Measurements from ENCODE around the gene NES. TPM values are rescaled to one million over a fixed set of nuclear protein-coding genes. Genes with fewer than 3 reads are reported as not detected.

The NES gene
- total RNA-seq, 2 donors from 2014 or later: 3.6 to 6.8 TPM

DNA sequence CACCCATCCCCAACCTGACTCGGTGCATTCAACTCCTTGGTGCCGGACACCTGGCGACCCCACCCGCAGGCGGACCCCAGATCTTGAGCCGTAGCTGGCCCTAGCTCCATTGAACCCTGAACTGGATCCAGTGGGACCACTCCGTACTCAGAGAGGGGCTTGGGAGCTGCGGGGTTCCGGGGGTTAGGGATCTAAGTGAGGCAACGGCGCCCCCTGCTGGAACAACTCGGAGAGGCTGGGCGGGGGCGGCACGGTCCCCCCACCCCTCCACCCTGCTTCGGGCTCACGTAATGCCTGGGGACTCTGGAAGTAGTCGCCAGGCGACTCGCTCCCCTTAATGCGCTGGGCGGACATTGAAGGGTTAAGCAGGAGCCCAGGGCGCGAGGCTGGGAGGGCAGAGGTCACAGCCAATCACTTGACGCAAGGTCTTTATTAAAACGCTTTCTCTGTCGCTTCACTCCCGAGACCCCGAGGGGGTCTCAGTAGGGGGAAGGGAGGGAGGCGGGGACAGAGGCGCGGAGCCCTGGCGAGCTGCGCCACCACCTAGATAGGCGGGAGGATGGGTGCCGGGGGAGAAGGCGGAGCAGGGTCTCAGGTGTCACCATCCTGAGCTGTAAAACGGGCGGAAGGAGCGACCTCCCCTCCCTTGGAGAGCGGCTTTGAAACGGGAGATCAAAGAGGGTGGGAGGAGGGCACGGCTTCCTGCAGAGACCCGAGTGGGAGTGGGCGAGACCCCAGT is 28.9 kb upstream of the NES start:
- DNase-seq (peak in 1 of 2 donors; percentile 76), ATAC-seq (peak; percentile 43)
- intact Hi-C loops (cut with DNase I, micrococcal nuclease): no loop called here

DNA sequence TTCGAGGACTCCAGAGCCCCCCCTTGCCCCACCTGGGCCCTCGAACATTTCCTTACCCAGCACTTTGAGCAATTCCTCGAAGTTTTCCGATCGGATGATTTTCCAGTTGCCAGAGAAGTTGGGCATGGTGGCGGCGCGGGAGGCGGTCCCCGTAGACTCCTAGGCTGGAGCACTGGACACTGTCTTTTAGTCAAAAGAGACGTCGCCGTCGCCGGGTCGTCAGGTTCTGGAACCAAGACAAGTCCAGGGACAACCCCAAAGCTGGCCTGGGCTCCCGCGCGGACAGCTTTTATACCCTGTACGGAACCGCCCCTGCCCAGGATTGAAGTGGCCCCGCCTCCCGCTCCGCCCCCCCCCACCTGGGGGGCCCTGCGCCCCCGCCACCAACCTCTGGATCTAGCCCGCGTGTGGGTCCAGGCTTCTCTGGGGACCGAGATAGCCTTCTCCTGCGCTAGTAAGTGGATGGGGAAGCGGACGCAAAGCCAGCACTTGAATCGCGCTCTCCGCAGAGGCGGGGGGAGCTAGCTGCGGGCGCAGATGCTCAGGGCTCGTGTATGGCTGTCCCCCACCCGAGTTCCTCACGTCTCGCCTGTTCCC is 28.2 kb upstream of the NES start, which contains the start of gene CRABP2:
CRABP2 (minus strand) TSS at position 263 of the 597 bp plus-strand sequence; CDS start at position 126, 137 bp downstream.
- peak in 1 of 2 donors; percentile 35 for DNase-seq
- intact Hi-C loops (cut with DNase I, micrococcal nuclease): no loop called here
- ATAC-seq: no peak

DNA sequence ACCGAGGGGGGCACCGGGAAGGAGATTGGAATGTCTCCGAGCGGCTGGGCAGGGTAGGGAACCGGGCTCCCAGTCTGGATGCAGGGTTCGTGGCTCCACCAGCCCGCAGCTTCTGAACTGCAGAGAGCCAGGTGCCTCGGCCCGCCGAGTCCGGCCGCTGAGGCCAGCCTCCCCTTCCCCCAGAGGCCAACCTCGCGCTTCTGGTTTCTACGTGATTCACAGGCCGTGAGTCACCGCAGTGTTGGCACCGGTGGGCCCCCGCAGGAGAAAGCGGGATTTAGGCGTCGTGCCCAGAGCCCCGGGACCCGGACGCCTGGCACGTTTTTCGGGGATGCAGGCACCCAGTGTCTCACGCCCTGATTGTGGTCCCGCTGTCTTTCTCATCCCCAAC is 27.7 kb upstream of the NES start:
- ATAC-seq (no peak), DNase-seq (peak; percentile 26 to 48)
- intact Hi-C loops (cut with DNase I, micrococcal nuclease): no loop called here

DNA sequence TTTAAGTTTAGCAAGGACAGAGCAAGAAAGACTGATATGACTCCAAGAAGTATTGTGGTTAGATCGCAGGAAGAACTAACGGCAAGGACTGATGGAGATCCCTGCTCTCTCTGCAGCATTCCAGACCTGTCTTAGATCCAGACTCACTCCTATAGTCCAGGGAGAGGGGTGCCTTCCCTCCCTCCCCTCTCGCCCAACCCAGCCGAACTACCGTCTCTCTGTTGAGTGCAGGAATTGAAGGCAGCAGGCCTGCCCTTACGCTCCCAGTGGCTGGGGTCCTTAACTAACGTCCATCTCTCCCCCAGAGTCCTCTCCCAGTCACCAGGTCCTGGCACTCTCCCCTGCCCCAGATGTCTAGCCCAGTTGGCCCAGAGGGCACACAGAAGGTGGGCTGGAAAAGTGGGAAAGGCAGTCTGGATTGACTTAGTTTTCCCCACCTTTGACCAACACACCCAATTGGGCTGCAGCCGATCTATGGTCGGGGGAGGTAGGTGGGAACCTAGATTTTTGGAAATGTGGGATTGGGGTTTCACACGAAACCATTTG is 27.0 kb upstream of the NES start:
- DNase-seq (no peak), ATAC-seq (no peak)
- intact Hi-C loops (cut with DNase I, micrococcal nuclease): no loop called here

DNA sequence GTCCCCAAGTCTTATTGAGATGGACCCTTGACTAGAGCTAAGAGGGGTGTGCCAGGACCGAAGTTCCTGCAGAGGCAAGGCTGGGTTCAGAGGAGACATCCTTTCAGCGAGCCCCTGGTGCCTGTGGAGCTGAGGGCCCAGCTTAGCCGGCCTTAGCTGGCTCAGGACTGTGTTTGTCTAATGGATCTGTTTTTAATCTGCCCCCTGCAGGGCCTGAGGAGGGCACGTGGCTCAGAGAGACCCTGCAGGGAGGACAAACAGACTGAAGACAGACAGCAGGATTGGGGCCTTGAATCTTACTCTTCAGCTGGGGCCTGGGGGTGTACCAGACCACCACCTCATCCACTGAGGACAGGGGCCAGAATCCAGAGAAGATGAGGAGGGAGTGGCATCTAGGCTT is 26.5 kb upstream of the NES start:
- ATAC-seq (no peak), DNase-seq (no peak)
- intact Hi-C loops (cut with DNase I, micrococcal nuclease): no loop called here

DNA sequence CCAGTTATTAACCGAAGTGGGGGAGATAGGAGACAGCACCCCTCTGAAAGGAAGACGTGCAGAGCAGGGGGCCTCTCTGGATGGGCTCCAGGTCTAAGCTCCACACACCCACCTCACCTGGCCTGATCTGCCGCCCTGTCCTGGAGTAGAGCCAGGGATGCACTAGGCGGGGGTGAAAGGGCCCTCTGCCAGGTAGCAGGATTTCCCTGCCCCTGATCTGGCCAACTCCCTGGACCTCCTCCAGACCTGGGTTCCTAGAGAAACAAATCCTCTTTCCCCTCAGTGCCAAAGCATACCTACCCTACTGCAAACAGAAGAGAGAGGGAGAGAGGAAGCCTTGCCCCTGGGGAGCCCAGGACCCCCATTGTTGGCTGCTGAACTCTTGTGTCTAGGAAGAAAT is 26.1 kb upstream of the NES start:
- intact Hi-C loops (cut with DNase I, micrococcal nuclease): no loop called here
- DNase-seq (no peak), ATAC-seq (no peak)

DNA sequence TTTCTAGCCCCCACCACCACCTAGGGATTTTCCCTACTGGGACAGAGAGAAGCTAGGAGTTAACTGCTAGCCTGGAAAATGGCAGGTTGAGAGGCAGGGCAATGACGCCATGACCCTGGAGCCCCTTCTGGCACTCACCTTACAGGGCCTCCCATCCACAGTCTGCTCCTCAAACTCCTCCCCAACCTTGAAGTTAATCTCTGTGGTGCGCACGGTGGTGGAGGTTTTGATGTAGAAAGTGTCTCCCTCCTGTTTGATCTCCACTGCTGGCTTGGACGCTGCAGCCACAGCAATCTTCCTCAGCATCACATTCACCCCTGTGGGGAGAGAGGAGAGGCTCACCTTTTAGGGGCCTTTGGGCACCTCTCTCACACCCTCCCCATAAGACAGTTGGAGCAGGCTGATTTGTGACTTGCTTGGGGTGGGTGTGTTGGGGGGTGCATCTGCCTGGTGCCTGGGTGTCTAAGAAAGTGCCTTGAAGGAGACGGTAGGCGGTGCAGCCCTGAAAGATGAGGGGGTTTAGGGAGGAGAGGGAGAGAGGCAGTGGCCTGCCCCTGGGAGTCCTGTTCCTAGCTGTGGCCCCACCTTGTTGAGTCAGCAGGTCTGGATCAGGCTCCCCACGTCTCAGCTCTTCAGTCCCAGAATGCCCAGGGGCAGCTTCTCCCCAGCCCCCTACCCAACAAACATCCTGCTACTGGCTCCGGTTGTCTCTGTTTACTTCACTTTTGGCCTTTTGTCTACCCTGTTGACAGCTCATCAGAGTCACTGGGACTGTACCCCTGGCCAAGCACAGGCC is 23.7 kb upstream of the NES start:
- intact Hi-C loops (cut with DNase I, micrococcal nuclease): no loop called here
- ATAC-seq (no peak), DNase-seq (no peak)

DNA sequence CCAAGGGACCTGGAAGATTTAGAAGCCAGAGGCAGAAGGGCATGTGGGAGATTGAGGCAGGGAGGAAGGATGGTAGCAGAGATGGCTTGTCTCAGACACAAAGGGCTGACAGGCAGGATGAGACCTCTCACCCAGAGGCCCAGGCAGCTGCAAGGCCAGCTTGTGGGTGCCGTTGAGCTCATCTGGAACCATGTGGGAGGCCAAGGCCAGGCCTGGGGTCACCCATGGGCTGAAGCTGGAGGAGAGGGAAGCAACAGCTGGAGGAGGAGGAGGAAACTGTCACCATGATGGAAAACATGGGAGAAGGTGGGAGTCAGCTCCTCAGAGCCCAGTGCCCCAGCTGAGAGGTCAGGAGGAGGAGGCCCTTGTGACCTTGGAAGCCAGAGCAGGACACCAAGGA is 21.8 kb upstream of the NES start:
- no peak for ATAC-seq
- no peak for DNase-seq
- intact Hi-C loops (cut with DNase I, micrococcal nuclease): no loop called here

DNA sequence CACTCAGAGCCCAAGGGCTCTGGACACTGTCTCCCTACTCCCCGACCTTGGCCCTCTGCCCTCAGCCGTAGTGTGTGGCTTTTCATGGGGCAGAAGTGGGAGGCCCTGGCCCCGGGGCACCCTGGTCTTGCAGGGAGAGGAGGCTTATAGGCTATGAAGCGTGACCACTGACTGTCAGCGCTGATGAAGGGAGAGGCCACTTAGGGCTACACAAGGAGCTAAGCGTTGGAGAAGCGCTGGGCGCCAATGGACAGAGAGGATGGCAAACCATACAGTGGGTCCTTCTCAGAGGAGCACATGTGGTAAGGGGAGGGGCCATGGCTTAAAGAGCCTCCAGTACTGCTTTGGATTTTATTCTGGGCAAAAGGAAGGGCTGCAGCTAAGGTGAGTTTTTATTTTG is 20.3 kb upstream of the NES start:
- intact Hi-C loops (cut with DNase I, micrococcal nuclease): no loop called here
- DNase-seq (no peak), ATAC-seq (no peak)

DNA sequence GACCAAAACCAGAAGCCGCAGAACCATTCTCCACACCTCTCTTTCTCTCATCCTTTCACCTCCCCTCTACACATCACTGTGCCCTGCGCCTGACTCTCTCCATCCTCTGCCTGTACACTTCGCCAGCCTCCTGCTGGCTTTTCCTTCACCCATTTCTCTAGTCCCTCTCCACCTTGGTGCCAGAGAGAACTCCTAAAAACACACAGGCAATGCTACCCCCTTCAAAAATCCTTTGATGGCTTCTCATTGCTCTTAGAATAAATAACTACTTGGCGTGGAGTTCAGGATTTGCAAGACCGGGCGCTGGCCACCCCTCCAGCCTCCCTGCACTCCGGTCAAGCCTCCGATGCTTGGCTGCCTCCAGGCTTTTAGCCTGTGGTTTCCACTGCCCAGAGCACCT is 19.5 kb upstream of the NES start:
- ATAC-seq (no peak), DNase-seq (no peak)
- intact Hi-C loops (cut with DNase I, micrococcal nuclease): no loop called here

DNA sequence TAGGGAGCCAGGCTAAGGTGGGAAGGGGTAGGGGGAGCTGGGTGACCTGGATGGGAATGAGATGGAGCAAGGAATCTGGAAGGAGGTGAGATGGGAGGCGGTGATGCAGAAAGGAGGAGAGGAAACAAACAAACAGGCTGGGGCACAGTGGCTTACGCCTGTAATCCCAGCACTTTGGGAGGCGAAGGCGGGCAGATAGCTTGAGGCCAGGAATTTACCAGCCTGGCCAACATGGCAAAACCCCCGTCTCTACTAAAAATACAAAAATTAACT is 17.4 kb upstream of the NES start:
- no peak for ATAC-seq
- intact Hi-C loops (cut with DNase I, micrococcal nuclease): loop anchor here in 1 of 2 donors (5.0 kb wide), 1 partner anchor 33 kb away; the partner anchor contains the start of genes ISG20L2 and METTL25B

DNA sequence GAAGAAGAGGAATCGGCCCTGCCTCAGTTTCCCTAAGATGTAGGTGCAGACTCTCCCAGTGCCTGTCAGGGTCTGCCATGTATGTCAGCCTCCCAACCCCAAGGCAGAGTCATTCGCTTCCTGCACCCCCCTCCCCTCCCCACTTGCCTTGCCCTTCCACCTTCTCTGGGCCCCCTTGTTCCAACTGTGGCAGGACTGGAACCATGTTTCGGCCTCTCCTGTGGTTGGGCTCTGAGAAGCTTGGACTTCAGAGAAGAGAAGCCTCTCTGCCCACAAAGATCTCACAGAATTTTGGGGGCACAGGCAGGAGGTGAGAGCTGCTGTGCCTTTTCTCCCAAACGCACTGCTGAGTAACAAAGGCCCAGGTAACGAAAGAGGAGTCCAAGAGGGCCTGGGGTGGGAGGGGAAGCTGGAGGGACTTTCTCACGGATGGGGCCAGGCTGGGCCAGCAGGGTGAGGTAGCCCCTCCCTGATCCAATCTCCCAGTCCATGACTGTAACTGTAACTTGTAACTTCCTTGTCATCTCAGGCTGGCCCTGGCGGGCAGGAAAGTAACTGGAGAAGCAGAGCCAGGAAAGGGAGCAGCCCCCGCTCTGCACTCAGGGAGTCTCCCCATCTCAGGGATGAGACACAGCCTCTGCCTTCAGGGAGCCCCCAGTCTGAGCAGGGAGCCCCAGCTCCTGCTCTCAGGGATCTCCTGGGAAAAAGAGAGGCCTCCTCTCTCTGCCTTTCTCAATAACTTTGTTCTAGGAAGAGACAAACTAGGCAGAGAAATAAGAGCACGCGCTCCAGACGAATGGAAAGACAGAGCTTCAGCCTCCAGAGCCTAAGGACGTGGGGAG is 16.9 kb upstream of the NES start:
- ATAC-seq (peak; percentile 85), DNase-seq (peak in 1 of 2 donors; percentile 37)
- intact Hi-C loops (cut with DNase I, micrococcal nuclease): loop anchor here in 1 of 2 donors (5.0 kb wide), 1 partner anchor 33 kb away; the partner anchor contains the start of genes ISG20L2 and METTL25B

More for the DNA sequence above, 17.4 kb upstream of the NES start:
- no peak for DNase-seq

DNA sequence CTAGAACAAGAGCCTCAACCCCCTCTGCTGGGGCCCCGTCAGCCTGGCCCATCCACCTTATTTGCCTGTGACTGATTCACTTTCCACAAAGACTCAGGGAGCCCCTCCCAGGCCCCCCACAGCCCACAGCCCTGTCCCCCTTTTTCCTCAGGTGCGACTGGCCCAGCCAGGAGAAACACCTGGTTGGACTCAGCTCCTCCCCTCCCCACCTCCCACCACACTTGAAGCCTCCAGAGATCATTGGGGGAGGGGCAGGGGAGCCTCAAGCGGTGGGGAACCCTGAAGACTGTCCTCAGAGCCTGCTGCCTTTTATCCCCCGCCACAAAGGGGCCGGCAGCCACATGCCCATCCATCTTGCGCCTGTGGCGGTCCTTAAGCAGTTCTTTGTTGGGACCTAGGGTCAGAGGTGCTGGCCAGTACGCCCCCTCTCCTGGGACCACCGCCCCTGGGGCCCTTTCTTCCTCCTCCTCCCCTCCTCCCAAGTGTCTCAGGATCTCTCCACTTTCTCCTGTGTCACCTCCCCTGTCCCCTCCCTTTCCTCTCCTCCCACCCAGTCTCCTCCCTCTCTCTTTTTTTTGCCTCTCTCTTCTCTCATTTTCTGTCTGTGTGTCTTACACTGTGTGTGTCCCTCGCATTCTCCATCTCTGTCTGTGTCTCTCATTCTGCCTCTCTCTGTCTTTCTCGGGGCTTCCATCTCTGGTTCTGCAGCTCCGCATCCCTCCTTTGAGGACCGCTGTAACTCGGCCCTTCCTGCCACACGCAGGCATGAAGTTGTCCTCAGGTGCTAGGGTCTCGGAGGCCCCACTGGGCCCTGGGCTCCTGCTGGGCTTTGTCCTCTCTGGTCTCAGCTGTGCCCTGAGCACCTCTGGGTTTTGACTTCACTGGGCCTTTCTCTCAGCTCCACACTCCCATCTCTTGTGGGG is 16.0 kb upstream of the NES start:
- ATAC-seq (peak; percentile 40), DNase-seq (no peak)
- intact Hi-C loops (cut with DNase I, micrococcal nuclease): loop anchor here in 1 of 2 donors (5.0 kb wide), 1 partner anchor 34 kb away; the partner anchor contains the start of genes ISG20L2 and METTL25B

DNA sequence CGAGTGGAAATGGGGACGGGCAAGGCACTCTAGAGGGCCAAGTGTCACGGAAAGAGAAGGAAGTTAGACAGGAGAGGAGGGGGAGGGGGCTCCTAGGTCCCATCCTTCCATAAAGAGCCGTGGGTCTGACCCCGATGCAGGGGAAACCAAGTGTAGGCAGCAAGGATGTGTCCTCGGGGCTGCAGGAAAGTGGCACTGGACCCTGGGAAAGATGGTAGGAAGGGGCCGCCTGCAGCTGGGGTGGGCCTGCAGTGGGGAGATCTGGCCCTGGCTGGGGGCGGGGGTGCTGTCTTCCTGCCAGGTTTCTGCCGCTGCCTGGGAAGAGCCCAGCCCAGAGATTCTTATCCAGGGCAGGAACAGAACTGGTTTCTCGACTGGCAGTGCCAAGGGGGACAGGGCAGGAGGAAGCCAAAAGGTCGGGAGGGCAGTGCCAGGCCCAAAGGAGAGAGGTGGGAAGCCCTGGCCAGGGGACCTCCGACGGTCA is 15.3 kb upstream of the NES start:
- ATAC-seq: peak; percentile 16
- no peak for DNase-seq
- intact Hi-C loops (cut with DNase I, micrococcal nuclease): loop anchor here in 1 of 2 donors (5.0 kb wide), 1 partner anchor 35 kb away; the partner anchor contains the start of genes ISG20L2 and METTL25B

DNA sequence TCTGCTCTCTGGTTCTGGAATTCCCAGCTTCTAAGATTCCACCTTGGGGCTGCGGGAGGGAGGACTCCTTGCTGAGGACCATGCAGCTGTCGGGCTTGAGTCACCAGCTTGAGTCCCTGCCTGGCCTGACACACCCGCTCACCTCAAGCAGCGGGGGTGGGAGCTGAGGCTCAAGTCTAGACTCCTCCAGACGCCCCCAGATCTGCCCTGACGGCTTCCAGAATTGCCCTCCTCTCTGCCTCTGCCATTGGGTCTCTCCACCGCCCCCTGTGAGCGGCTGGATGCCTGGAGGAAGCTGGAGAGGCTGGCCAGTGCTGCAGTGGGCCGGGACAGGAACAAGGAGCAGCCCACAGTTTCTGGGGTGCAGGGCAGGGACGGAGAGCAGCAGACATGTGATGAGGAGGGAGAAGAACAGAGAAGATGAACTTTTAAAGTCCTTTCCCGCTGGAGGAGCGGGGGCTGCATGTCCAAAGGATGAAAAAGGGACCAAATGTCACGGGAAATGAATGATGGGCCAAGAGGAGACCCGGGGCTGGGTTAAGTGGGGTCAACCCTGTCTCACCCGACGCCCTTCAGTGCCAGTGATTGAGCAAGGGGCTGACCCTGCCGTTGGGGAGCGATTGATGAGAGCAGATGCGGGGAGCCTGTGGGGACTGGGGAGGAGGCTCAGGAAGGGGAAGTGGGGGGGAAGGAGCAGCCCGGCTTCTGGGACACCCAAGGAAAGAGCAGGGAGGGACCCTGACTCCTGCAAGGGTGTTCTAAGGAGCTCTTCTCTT is 14.6 kb upstream of the NES start:
- intact Hi-C loops (cut with DNase I, micrococcal nuclease): loop anchor here in 1 of 2 donors (5.0 kb wide), 1 partner anchor 35 kb away; the partner anchor contains the start of genes ISG20L2 and METTL25B
- DNase-seq (no peak), ATAC-seq (no peak)

DNA sequence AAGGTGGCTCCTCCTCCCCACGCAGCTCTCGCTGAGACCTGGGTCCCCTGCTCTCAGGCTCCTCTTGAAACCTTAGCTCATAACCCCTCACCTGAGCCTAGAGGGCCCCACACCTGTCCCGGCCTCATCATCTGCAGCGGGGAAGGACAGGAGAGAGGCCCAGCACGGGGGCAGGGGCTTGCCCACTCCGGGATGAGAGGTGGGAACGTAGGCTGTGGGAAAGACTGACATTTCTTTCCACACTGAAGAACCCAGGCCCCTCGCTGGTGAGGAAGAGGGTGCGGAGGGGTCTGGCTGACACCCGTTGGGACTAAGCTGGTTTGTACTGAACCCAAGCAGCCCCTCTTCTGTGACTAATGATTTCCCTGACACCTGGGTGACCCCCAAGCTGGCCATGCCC is 14.0 kb upstream of the NES start:
- DNase-seq (no peak), ATAC-seq (no peak)
- intact Hi-C loops (cut with DNase I, micrococcal nuclease): loop anchor here in 1 of 2 donors (5.0 kb wide), 1 partner anchor 36 kb away; the partner anchor contains the start of genes ISG20L2 and METTL25B
